LNCaP clone FGC (cell line): ENCODE measurements around the gene HCN4.

ENCODE experiments used
- DNase-seq: peaks from one replicate; pipeline ENCODE4 v3.0.0-alpha.2; 2011; ENCODE audit warnings: low read depth
- H3K4me3 ChIP-seq: 2 replicates; pipeline ENCODE4 v1.5.1; 2011; ENCODE audit warnings: mild to moderate bottlenecking, low read depth, low read length, control low read depth
- TF ChIP-seq, protein P1 (sequence below): IDR thresholded peaks from 2 replicates; pipeline ENCODE4 v1.5.1; 2012; ENCODE audit warnings: mild to moderate bottlenecking; ENCODE audit not compliant: control insufficient read depth, insufficient read depth; ENCODE audit errors: extremely low read depth

The HCN4 gene

DNA sequence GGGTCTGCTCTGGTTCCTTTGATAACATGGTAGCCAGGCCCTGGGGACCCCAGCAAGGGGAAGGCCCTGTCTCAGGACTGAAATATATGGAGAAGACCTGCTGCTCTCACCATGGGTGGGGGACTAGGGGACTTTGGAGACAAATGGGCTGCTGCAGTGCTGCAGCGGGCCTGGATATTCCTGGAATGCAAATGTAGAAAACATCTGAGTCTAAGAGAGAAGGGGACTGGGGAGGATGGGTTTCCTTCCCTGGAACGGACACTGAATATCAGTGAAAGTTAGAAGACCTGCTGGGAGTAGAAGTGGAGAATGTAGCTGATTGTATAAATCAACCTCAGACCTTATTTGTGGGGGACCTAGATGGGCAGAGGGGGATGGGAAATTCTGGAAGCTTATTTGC, 3.1 kb upstream of the HCN4 start:
- no peak overlapping the region for H3K4me3 ChIP-seq
- TF ChIP-seq, protein P1, sequence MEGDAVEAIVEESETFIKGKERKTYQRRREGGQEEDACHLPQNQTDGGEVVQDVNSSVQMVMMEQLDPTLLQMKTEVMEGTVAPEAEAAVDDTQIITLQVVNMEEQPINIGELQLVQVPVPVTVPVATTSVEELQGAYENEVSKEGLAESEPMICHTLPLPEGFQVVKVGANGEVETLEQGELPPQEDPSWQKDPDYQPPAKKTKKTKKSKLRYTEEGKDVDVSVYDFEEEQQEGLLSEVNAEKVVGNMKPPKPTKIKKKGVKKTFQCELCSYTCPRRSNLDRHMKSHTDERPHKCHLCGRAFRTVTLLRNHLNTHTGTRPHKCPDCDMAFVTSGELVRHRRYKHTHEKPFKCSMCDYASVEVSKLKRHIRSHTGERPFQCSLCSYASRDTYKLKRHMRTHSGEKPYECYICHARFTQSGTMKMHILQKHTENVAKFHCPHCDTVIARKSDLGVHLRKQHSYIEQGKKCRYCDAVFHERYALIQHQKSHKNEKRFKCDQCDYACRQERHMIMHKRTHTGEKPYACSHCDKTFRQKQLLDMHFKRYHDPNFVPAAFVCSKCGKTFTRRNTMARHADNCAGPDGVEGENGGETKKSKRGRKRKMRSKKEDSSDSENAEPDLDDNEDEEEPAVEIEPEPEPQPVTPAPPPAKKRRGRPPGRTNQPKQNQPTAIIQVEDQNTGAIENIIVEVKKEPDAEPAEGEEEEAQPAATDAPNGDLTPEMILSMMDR = no peak
- DNase-seq = no peak

- TF ChIP-seq, protein P1 = no peak
- DNase-seq = no peak
- no peak overlapping the region for H3K4me3 ChIP-seq
Measured at GRCh38 chr15:73370151-73370550, 1.4 kb upstream of the HCN4 start.

- no peak overlapping the region for H3K4me3 ChIP-seq
- DNase-seq = no peak
- TF ChIP-seq, protein P1 = no peak
Measured at GRCh38 chr15:73369154-73369694, 466 bp upstream of the HCN4 start.

DNA sequence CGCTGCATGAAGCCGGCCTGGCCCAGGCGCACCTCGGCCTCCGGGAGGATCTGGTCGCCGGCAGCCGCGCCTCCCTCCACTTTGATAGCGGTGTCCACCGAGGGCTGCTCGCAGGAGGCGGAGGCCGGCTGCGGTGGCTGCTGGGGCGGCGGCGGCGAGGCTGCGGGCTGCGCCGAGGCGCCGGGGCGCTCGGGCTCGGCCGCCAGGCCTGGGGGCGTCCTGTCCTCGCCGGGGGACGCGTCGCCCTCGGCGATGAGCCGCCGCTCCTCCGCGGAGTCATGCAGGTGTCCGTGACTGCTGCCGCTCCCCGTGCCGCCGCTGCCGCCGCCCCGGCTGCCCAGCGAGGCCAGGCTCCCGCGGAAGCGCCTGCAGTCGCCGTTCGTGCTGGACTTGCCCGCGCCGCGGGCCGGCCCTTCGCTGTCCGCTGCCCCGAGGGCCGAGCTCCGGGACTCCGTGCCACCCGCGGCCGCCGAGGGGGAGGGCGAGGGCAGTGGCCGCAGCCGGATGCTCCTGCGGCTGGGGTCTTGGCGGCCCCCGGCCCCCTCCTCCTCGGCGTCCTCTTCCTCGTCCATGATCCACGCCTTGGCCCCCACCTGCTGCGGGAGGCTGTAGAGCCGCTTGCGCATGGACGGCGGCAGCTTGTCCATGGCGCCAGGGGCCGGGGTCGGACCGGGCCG, 996 bp downstream of the HCN4 start:
- H3K4me3 ChIP-seq = no peak overlapping the region
- DNase-seq = no peak
- TF ChIP-seq, protein P1 = no peak

DNA sequence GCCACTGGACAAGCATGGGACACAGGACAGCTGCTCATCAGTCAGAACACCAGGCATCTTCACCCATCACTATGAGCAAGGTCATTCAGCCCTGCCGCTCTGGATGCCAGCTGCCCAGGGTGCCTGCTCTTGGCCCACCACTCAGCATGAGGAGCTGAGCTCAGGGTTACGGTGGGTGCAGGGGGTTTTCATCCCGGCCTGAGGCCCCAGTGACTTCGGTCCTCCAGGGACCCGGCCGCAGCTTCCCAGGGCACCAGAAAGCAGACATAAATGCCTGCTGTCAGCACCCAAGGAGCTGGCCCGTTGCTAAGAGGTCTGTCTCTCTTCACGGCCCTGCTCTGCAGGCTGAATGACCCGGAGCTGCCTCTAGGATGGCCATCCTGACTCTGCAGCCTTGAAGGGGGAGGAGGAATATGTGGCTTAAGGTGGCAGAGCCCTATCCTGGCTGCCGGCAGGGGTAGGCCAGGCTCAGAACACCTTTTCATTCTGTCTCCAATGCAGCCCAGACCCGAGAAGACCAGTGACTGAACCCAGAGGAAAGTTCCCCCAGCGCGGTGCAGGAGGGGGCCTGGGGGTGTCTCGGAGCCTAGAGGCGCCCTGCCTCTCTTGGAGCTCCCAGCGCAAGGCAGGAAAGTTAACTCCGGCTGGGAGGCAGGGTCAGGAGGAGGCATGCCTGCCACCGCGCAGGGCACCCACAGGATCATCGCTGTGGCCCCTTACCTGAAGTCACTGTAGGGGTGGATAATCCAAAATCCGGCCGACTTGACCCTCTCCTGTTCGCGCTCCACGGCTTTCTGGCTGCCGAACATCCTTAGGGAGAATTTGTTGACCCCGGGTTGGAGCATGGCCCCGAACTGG, 1.8 kb downstream of the HCN4 start:
- no peak overlapping the region for H3K4me3 ChIP-seq
- DNase-seq = no peak
- TF ChIP-seq, protein P1 = no peak

- TF ChIP-seq, protein P1 = no peak
- DNase-seq = no peak
Measured at GRCh38 chr15:73364070-73364469, 4.7 kb downstream of the HCN4 start.

More at GRCh38 chr15:73364070-73364469, 4.7 kb downstream of the HCN4 start:
- H3K4me3 ChIP-seq = no peak overlapping the region
